GM18505 (cell line): Measurements from ENCODE around the gene GPRC5D.

Experiments used
- ATAC-seq: cut with Tn5 transposase; IDR thresholded peaks from one replicate; pipeline ENCODE4 v1.9.1; 2021; ENCODE audit not compliant: unreplicated experiment
- POLR2A ChIP-seq: IDR thresholded peaks from 4 replicates; pipeline ENCODE4 v1.6.1; 2011; ENCODE audit warnings: borderline replicate concordance; ENCODE audit not compliant: insufficient read depth, insufficient read length; ENCODE audit errors: extremely low read depth

GPRC5D gene

GRCh38 chr12:12903642-12904609 lies 48.0 kb downstream of the GPRC5D start:
- TF ChIP-seq POLR2A = no peak
- ATAC-seq = no peak

GRCh38 chr12:12902036-12902435 lies 49.9 kb downstream of the GPRC5D start:
- ATAC-seq = no peak
- no peak for TF ChIP-seq POLR2A

GRCh38 chr12:12901158-12901791 lies 50.7 kb downstream of the GPRC5D start:
- no peak for TF ChIP-seq POLR2A
- no peak for ATAC-seq

GRCh38 chr12:12900786-12901157 lies 51.2 kb downstream of the GPRC5D start:
- no peak for ATAC-seq
- no peak for TF ChIP-seq POLR2A

- no peak for TF ChIP-seq POLR2A
- ATAC-seq = peak; percentile 78
Observed at GRCh38 chr12:12899530-12900380, 52.2 kb downstream of the GPRC5D start.

- no peak for TF ChIP-seq POLR2A
- ATAC-seq = no peak
Observed at GRCh38 chr12:12898911-12899511, 53.0 kb downstream of the GPRC5D start.

GRCh38 chr12:12898136-12898717 lies 53.7 kb downstream of the GPRC5D start:
- no peak for TF ChIP-seq POLR2A
- ATAC-seq = no peak

- no peak for ATAC-seq
- no peak for TF ChIP-seq POLR2A
Observed at GRCh38 chr12:12897302-12897701, 54.7 kb downstream of the GPRC5D start.

- TF ChIP-seq POLR2A = no peak
- ATAC-seq = no peak
Observed at GRCh38 chr12:12896260-12896659, 55.7 kb downstream of the GPRC5D start.

- TF ChIP-seq POLR2A = no peak
- no peak for ATAC-seq
Observed at GRCh38 chr12:12893438-12893837, 58.5 kb downstream of the GPRC5D start.

- TF ChIP-seq POLR2A = no peak
- no peak for ATAC-seq
Observed at GRCh38 chr12:12892681-12893141, 59.3 kb downstream of the GPRC5D start.

- TF ChIP-seq POLR2A = no peak
- ATAC-seq = no peak
Observed at GRCh38 chr12:12891881-12892355, 60.1 kb downstream of the GPRC5D start.
